ENCODE measurements around the gene MZB1.
"Not testable (repeated sequence)": the region's sequence is repeated elsewhere in the genome, so short reads cannot be mapped to it uniquely, and the experiment has no call there.

The MZB1 gene

DNA sequence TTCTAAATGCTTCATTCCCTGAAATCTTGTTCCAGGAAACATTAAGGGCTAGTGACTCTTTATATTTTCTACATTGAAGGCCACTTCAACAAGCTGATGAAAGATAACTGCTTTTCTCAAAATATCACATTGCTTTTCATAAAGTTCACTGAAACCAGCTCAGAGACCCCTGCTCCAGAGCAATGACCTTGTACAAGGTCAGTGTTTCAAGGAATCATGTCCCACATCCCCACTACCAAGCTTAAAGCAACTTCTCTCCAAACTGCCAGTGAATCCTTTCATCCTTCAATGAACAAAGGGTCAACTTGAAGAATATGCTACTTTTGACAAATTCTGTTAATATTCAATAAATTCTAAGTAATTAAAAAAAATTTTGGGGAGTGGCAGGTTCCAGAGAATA lies 26.2 kb upstream of the MZB1 start:
- H3K9me3 ChIP-seq (ENCODE audit: insufficient read depth, low read length): no peaks in the 10 kb centered on the region
- TF ChIP-seq ZNF274 (IDR thresholded peaks at IDR 0.05; ENCODE audit: low read depth, low read length): no peak
- H3K4me1 ChIP-seq (ENCODE audit: insufficient read depth, insufficient read length): no peaks in the 10 kb centered on the region
- no peak overlapping the region for H3K4me3 ChIP-seq (ENCODE audit: insufficient read length, low read depth)
- H3K36me3 ChIP-seq (ENCODE audit: insufficient read depth, insufficient read length, low read length): peaks cover 34% of the 10 kb centered on the region
- H3K9ac ChIP-seq (ENCODE audit: insufficient read length, low read depth): no peak overlapping the region
- no peak for DNase-seq (ENCODE audit: low read depth, low spot score)
- H3K27me3 ChIP-seq (ENCODE audit: insufficient read depth, insufficient read length): no peaks in the 10 kb centered on the region

DNA sequence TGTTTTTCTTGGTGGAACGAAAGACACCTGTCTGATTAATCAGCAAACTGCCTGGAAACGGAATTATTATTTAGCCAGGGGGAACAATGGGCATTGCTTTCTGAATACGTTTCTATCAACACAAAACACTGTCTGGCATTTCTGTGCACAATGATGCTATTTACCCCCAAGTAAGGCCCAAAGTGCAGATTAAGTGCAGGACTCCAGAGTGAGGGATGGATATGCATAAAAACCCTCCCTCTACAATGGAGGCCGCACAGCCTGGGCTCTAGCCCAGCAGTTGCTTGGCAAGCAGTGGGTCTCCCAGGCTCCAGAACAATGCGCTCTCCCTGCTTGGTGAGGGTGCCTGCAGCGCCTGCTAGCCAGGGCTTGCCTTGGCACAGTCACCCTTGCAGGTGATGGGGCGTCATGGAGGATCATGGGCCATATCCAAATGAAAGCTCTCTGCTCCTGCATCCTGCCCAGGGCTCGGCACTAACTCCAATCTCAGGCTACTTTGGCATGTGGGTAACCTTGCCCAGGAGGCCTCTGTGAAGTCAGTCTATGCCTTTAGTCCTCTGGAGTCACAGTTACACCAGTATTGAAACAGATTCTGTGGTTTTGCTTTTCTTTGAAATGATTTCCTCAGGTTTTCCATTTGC lies 25.6 kb upstream of the MZB1 start:
- Histone ChIP-seq H3K9me3 (ENCODE audit: insufficient read depth, low read length) (no peaks in the 10 kb centered on the region), H3K9ac (ENCODE audit: insufficient read length, low read depth) (no peak overlapping the region), H3K36me3 (ENCODE audit: insufficient read depth, insufficient read length, low read length) (peaks cover 32% of the 10 kb centered on the region), H3K4me1 (ENCODE audit: insufficient read depth, insufficient read length) (no peaks in the 10 kb centered on the region), H3K27me3 (ENCODE audit: insufficient read depth, insufficient read length) (no peaks in the 10 kb centered on the region), H3K4me3 (ENCODE audit: insufficient read length, low read depth) (no peak overlapping the region)
- TF ChIP-seq ZNF274 (IDR thresholded peaks at IDR 0.05; ENCODE audit: low read depth, low read length) (no peak), SUZ12 (IDR thresholded peaks at IDR 0.05; ENCODE audit: extremely low read depth, insufficient read depth, insufficient read length) (no peak), YY1 (IDR thresholded peaks at IDR 0.05; ENCODE audit: insufficient read depth, insufficient read length) (no peak)
- DNase-seq (ENCODE audit: low read depth, low spot score): no peak

DNA sequence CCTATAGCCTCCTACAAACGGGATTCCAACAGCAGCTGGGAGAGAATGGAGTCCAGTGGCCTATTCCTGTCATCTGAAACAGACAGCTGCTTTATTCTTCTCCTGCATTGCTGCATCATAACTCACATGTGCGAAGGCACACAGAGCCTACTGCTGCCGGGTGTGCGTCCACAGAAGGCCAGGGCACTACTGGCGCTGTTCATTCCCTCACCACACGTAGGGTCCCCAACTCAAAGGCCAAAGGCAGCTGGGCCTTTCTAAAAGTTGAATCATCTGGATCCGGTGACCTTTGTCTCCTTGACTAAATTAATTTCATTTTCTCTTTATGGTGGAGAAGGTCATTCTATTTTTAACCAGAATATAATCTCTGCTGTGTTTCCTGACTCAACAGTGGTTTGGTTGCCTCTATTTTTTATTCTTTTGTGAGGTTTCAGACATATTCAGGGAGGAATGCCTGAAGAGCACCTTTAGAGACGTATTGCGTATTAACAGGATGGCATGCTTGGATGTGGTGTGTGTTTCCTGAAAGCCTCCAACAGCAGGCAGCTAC lies 24.9 kb upstream of the MZB1 start:
- H3K27me3 ChIP-seq (ENCODE audit: insufficient read depth, insufficient read length): no peaks in the 10 kb centered on the region
- no peaks in the 10 kb centered on the region for H3K9me3 ChIP-seq (ENCODE audit: insufficient read depth, low read length)
- H3K4me3 ChIP-seq (ENCODE audit: insufficient read length, low read depth): no peak overlapping the region
- H3K9ac ChIP-seq (ENCODE audit: insufficient read length, low read depth): no peak overlapping the region
- peaks cover 32% of the 10 kb centered on the region for H3K36me3 ChIP-seq (ENCODE audit: insufficient read depth, insufficient read length, low read length)
- TF ChIP-seq YY1 (IDR thresholded peaks at IDR 0.05; ENCODE audit: insufficient read depth, insufficient read length) (no peak), ZNF274 (IDR thresholded peaks at IDR 0.05; ENCODE audit: low read depth, low read length) (no peak), SUZ12 (IDR thresholded peaks at IDR 0.05; ENCODE audit: extremely low read depth, insufficient read depth, insufficient read length) (no peak)
- no peaks in the 10 kb centered on the region for H3K4me1 ChIP-seq (ENCODE audit: insufficient read depth, insufficient read length)
- DNase-seq (ENCODE audit: low read depth, low spot score): no peak

DNA sequence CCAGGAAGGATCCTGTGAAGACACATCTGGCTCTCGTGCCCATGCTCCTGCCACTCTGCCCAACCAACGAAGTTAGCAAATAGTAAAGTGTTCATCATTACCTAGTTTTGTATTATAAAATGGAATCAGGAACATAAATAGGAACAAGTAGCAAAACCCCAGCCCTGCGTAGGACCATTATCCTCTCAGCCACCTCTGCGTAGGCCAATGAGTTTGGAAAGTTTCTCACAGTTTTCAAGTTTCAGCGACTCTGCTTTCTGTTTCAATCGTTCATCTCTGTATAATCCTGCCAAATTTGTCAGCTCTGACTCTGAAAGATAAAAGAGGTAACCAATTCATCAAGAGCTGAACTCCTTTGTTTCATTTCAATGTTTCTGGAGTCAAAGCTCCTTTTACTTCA lies 24.2 kb upstream of the MZB1 start:
- no peaks in the 10 kb centered on the region for H3K9me3 ChIP-seq (ENCODE audit: insufficient read depth, low read length)
- no peak overlapping the region for H3K9ac ChIP-seq (ENCODE audit: insufficient read length, low read depth)
- H3K4me3 ChIP-seq (ENCODE audit: insufficient read length, low read depth): no peak overlapping the region
- peaks cover 26% of the 10 kb centered on the region for H3K36me3 ChIP-seq (ENCODE audit: insufficient read depth, insufficient read length, low read length)
- no peaks in the 10 kb centered on the region for H3K27me3 ChIP-seq (ENCODE audit: insufficient read depth, insufficient read length)
- TF ChIP-seq SUZ12 (IDR thresholded peaks at IDR 0.05; ENCODE audit: extremely low read depth, insufficient read depth, insufficient read length) (no peak), YY1 (IDR thresholded peaks at IDR 0.05; ENCODE audit: insufficient read depth, insufficient read length) (no peak)
- no peaks in the 10 kb centered on the region for H3K4me1 ChIP-seq (ENCODE audit: insufficient read depth, insufficient read length)
- no peak for DNase-seq (ENCODE audit: low read depth, low spot score)

DNA sequence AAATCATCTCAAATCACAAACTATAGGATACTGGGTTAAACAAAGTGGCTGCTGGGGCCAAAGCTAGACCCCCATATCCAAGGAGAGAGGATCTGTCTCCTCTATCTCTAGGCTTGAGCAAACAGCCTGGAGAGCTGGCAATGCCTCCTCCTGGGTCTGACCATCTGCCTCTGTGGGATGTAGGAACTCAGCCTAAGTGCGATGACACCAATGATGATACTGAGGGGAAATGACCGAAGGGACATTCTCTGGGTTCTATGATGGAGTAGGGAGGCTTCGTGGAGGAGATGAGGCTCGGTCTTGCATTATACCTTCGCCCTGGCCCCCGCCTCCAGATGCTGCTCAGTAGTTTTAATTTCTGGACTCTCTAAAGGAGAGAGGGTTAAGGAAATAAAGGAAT lies 23.4 kb upstream of the MZB1 start:
- H3K9ac ChIP-seq (ENCODE audit: insufficient read length, low read depth): no peak overlapping the region
- H3K36me3 ChIP-seq (ENCODE audit: insufficient read depth, insufficient read length, low read length): peaks cover 20% of the 10 kb centered on the region
- H3K4me1 ChIP-seq (ENCODE audit: insufficient read depth, insufficient read length): no peaks in the 10 kb centered on the region
- TF ChIP-seq YY1 (IDR thresholded peaks at IDR 0.05; ENCODE audit: insufficient read depth, insufficient read length): no peak
- no peak for TF ChIP-seq ZNF274 (IDR thresholded peaks at IDR 0.05; ENCODE audit: low read depth, low read length)
- H3K9me3 ChIP-seq (ENCODE audit: insufficient read depth, low read length): no peaks in the 10 kb centered on the region
- H3K27me3 ChIP-seq (ENCODE audit: insufficient read depth, insufficient read length): no peaks in the 10 kb centered on the region
- no peak overlapping the region for H3K4me3 ChIP-seq (ENCODE audit: insufficient read length, low read depth)
- DNase-seq (ENCODE audit: low read depth, low spot score): no peak

DNA sequence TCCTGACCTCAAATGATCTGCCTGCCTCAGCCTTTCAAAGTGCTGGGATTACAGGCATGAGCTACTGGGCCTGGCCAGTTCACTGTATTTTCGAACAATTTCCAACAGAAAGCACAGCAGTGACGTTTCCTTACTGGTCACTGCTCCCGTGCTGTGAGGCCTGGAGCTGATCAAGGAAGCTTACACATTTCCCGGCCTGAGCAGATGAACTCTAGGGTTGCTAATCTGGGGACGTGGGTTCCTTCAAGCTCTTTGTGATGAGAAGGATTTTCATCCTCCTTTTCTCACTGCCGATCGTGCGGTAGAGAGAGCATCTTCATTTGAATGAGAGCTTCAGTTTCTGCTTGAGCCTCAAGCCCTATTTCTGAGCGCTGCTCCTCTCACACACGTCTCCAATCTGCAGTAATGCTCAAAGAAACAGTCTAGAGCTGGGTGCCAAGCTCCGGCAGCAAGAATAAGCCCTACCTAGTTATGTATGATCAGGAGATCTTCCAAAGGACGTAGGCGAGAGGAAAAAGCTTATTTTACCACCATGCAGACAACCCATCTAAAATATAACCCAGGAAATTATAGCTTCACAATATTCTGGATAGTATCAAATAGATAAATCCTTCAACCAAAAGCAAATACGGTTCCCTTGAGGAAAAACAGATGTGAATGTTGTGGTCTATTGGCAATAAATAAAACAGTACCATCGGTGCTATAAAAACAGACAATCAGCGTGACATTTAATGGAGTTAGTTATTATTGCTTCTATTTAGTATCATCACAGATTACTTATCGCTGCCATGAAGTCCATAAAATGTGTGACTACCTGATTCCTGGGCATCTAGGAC lies 21.5 kb upstream of the MZB1 start:
- no peak for DNase-seq (ENCODE audit: low read depth, low spot score)
- H3K36me3 ChIP-seq (ENCODE audit: insufficient read depth, insufficient read length, low read length): peaks cover 10% of the 10 kb centered on the region

DNA sequence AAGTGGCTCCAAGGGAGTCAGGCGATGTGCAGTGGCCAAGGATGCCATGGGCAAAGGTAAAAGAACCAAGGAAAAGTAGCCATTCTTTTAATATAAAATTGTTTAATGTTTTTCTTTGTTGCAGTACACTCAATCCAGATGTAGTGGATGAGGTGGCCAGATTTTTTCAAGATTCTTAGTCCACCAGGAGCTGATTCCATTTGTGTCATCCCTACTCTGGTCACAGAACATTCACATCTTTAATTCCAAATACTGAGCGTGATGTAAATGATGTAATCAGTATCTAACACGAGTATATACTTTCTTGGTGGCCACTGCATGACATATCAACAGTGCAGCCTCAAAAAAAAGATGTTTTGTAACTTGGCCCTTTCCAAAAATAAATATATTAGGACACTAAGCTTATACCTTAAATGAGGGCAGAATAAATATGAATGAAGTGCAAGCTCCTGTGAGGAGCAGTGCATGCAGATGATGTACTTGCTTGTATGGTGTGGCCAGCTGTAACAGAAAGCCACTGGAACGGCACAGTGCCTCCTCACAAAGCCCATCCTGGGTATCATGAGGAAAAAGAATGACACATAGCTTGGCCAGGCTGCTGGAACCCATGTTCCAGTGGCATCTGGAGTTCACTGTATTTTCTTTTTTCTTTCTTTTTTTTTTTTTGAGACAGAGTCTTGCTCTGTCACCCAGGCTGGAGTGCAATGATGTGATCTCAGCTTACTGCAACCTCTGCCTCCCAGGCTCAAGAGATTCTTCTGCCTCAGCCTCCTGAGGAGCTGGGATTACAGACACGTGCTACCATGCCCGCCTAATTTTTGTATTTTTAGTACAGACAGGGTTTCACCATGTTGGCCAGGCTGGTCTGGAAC lies 20.6 kb upstream of the MZB1 start:
- no peak for DNase-seq (ENCODE audit: low read depth, low spot score)
- Histone ChIP-seq H3K4me3 (ENCODE audit: insufficient read length, low read depth) (no peak overlapping the region), H3K9me3 (ENCODE audit: insufficient read depth, low read length) (no peaks in the 10 kb centered on the region), H3K4me1 (ENCODE audit: insufficient read depth, insufficient read length) (peaks cover 2% of the 10 kb centered on the region), H3K36me3 (ENCODE audit: insufficient read depth, insufficient read length, low read length) (peaks cover 9% of the 10 kb centered on the region), H3K27me3 (ENCODE audit: insufficient read depth, insufficient read length) (no peaks in the 10 kb centered on the region), H3K9ac (ENCODE audit: insufficient read length, low read depth) (no peak overlapping the region)
- TF ChIP-seq SUZ12 (IDR thresholded peaks at IDR 0.05; ENCODE audit: extremely low read depth, insufficient read depth, insufficient read length) (no peak), YY1 (IDR thresholded peaks at IDR 0.05; ENCODE audit: insufficient read depth, insufficient read length) (no peak), ZNF274 (IDR thresholded peaks at IDR 0.05; ENCODE audit: low read depth, low read length) (no peak)

More for the DNA sequence above, 21.5 kb upstream of the MZB1 start:
- H3K4me1 ChIP-seq (ENCODE audit: insufficient read depth, insufficient read length): peaks cover 2% of the 10 kb centered on the region
- H3K9me3 ChIP-seq (ENCODE audit: insufficient read depth, low read length): no peaks in the 10 kb centered on the region
- no peak overlapping the region for H3K9ac ChIP-seq (ENCODE audit: insufficient read length, low read depth)
- TF ChIP-seq SUZ12 (IDR thresholded peaks at IDR 0.05; ENCODE audit: extremely low read depth, insufficient read depth, insufficient read length): no peak
- TF ChIP-seq YY1 (IDR thresholded peaks at IDR 0.05; ENCODE audit: insufficient read depth, insufficient read length): no peak
- no peak for TF ChIP-seq ZNF274 (IDR thresholded peaks at IDR 0.05; ENCODE audit: low read depth, low read length)
- no peak overlapping the region for H3K4me3 ChIP-seq (ENCODE audit: insufficient read length, low read depth)
- H3K27me3 ChIP-seq (ENCODE audit: insufficient read depth, insufficient read length): no peaks in the 10 kb centered on the region

DNA sequence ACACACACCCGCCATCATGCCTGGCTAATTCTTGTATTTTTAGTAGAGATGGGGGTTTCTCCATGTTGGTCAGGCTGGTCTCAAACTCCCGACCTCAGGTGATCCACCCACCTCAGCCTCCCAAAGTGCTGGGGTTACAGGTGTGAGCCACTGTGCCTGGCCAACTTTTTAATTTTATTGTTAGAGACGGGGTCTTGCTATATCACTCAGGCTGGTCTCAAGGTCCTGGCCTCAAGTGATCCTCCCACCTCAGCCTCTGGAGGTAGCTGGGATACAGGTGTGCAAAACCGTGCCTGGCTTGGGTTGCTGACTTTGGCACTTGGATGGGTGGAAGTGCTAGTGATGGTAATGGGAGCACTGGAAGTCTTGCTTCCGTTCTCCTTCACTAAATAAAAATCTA lies 19.4 kb upstream of the MZB1 start:
- not testable (repeated sequence) for H3K27me3 ChIP-seq (ENCODE audit: insufficient read depth, insufficient read length); H3K36me3 ChIP-seq (ENCODE audit: insufficient read depth, insufficient read length, low read length); H3K4me3 ChIP-seq (ENCODE audit: insufficient read length, low read depth); H3K4me1 ChIP-seq (ENCODE audit: insufficient read depth, insufficient read length); DNase-seq (ENCODE audit: low read depth, low spot score); H3K9ac ChIP-seq (ENCODE audit: insufficient read length, low read depth); H3K9me3 ChIP-seq (ENCODE audit: insufficient read depth, low read length)

Measured in NT2/D1 (cell line).